Measurements from ENCODE around the gene ANKRD33B. TPM values are rescaled to one million over a fixed set of nuclear protein-coding genes. Genes with fewer than 3 reads are reported as not detected.

Gene ANKRD33B
- total and polyA plus RNA-seq, 9 of the 15 experiments (the other 6 are each of a cell fraction or from before 2014, with no cell fraction given), result 0.10 to 1.7 (median 0.40) TPM

GRCh38 chr5:10586555-10586954, 22.7 kb downstream of the ANKRD33B start:
- H3K4me1 ChIP-seq (replicated peaks in 1 of 2; ENCODE audit: control insufficient read depth in 2 of 2, insufficient read depth in 2 of 2, low read length in 2 of 2), result peaks cover 28 to 35% of the 10 kb centered on the region in 2 experiments

GRCh38 chr5:10588109-10588775, 24.4 kb downstream of the ANKRD33B start:
- no peak overlapping the region for H3K4me3 ChIP-seq
- H4K20me1 ChIP-seq (replicated peaks; ENCODE audit: control insufficient read depth, insufficient read depth, low read length), result no peaks in the 10 kb centered on the region
- no peaks in the 10 kb centered on the region for H3K36me3 ChIP-seq (ENCODE audit: control insufficient read depth, insufficient read depth, low read length)
- ATAC-seq (no peak), FAIRE-seq (no peak), DNase-seq (ENCODE audit: extremely low read depth in 1 of 4, low spot score in 3 of 4) (no peak)
- peak overlapping the region; percentile 29 for H2AFZ ChIP-seq (ENCODE audit: low read depth, low read length)
- peaks cover 3% of the 10 kb centered on the region for H3K9me1 ChIP-seq (ENCODE audit: control insufficient read depth, insufficient read depth, low read length)
- in situ Hi-C loops (cut with MboI) (no loop called here), intact Hi-C loops (cut with micrococcal nuclease) (loop anchor here (2.0 kb wide), 1 partner anchor 83 kb away; no protein-coding TSS in a partner anchor)
- ChIA-PET CTCF (ENCODE audit: low intra/inter-chr PET ratio) (no interaction called here), POLR2A (interaction anchor here (0.7 to 1.4 kb wide), 8 partner anchors 11 to 29 kb away, joined by 3 to 10 read pairs (median 4); no protein-coding TSS in a partner anchor)
- H3K4me2 ChIP-seq (ENCODE audit: insufficient read depth, low read length), result peak overlapping the region; percentile 76
- no TSS peak for BruUV-seq (replicated peaks)
- peak overlapping the region in 1 of 2 experiments; percentile 5; a peak in 1 of 4 replicates for H3K9ac ChIP-seq (ENCODE audit: insufficient read depth in 1 of 2, low read depth in 2 of 2, low read length in 2 of 2)
- peak overlapping the region; percentile 72 for H3K27ac ChIP-seq (ENCODE audit: extremely low read depth, low read depth, low read length)
- H3K4me1 ChIP-seq (replicated peaks in 1 of 2; ENCODE audit: control insufficient read depth in 2 of 2, insufficient read depth in 2 of 2, low read length in 2 of 2), result peaks cover 33 to 35% of the 10 kb centered on the region in 2 experiments
- H3K27me3 ChIP-seq (ENCODE audit: control insufficient read depth in 2 of 2, insufficient read depth in 2 of 2, low read length in 2 of 2), result no peaks in the 10 kb centered on the region
- H3K9me3 ChIP-seq (replicated peaks; ENCODE audit: control insufficient read depth, insufficient read depth, low read depth, low read length), result no peaks in the 10 kb centered on the region
- WGBS (ENCODE audit: insufficient coverage, low coverage, missing lambda C conversion rate), result 48% methylated on average over 8 of the region's 8 CpGs
- no peaks in the 10 kb centered on the region for H3K79me2 ChIP-seq (ENCODE audit: control insufficient read depth, insufficient read depth, low read length)
- TF ChIP-seq ZFPM2 (CRISPR knock-in tag; IDR thresholded peaks at IDR 0.05), result no peak
- TF ChIP-seq BRD4 (IDR thresholded peaks at IDR 0.05), result 0 out of 2 replicates have a peak, but pooled peaks have one; percentile 52
- no peak for TF ChIP-seq ATF6 (CRISPR knock-in tag; IDR thresholded peaks at IDR 0.05)
- TF ChIP-seq ZNF518B (CRISPR knock-in tag; IDR thresholded peaks at IDR 0.05), result no peak
- no peak for TF ChIP-seq ZNF184 (CRISPR knock-in tag; IDR thresholded peaks at IDR 0.05)
- TF ChIP-seq ZNF507 (tag; conservative IDR thresholded peaks at IDR 0.05), result peak; percentile 90; the same call in 1 of the 2 replicates

More at GRCh38 chr5:10586555-10586954, 22.7 kb downstream of the ANKRD33B start:
- no TSS peak for BruUV-seq (replicated peaks)
- intact Hi-C loops (cut with micrococcal nuclease), result no loop called here
- no peak overlapping the region for H3K27ac ChIP-seq (ENCODE audit: extremely low read depth, low read depth, low read length)
- no peak for DNase-seq (ENCODE audit: extremely low read depth in 1 of 4, low spot score in 3 of 4)
- no peaks in the 10 kb centered on the region for H4K20me1 ChIP-seq (replicated peaks; ENCODE audit: control insufficient read depth, insufficient read depth, low read length)
- CTCF ChIA-PET (ENCODE audit: low intra/inter-chr PET ratio), result no interaction called here
- no peak overlapping the region for H2AFZ ChIP-seq (ENCODE audit: low read depth, low read length)
- H3K79me2 ChIP-seq (ENCODE audit: control insufficient read depth, insufficient read depth, low read length), result no peaks in the 10 kb centered on the region
- FAIRE-seq, result no peak
- no peak overlapping the region for H3K4me3 ChIP-seq
- no peak overlapping the region for H3K9ac ChIP-seq (ENCODE audit: insufficient read depth in 1 of 2, low read depth in 2 of 2, low read length in 2 of 2)
- TF ChIP-seq USF1 (CRISPR knock-in tag; IDR thresholded peaks at IDR 0.05) (no peak), CXXC5 (CRISPR knock-in tag; IDR thresholded peaks at IDR 0.05) (0 out of 2 replicates have a peak, but pooled peaks have one; percentile 7)
- POLR2A ChIA-PET, result interaction anchor here (1.4 kb wide), 1 partner anchor 9 kb away, joined by 4 read pairs; no protein-coding TSS in a partner anchor
- H3K9me1 ChIP-seq (ENCODE audit: control insufficient read depth, insufficient read depth, low read length), result peaks cover 3% of the 10 kb centered on the region
- no peak overlapping the region for H3K4me2 ChIP-seq (ENCODE audit: insufficient read depth, low read length)
- H3K9me3 ChIP-seq (replicated peaks; ENCODE audit: control insufficient read depth, insufficient read depth, low read depth, low read length), result no peaks in the 10 kb centered on the region
- no peaks in the 10 kb centered on the region for H3K27me3 ChIP-seq (ENCODE audit: control insufficient read depth in 2 of 2, insufficient read depth in 2 of 2, low read length in 2 of 2)
- no peak for ATAC-seq
- in situ Hi-C loops (cut with MboI), result no loop called here
- H3K36me3 ChIP-seq (ENCODE audit: control insufficient read depth, insufficient read depth, low read length), result no peaks in the 10 kb centered on the region
- 100% methylated on average over 1 of the region's 1 CpG for WGBS (ENCODE audit: insufficient coverage, low coverage, missing lambda C conversion rate)

Measured in K562 (cell line).